DND-41 (cell line): Measurements from ENCODE around the gene DHCR7.

Experiments
- ATAC-seq: fragments of 200-7000 bp; cut with Tn5 transposase; 3 replicates; pipeline ENCODE4 v1.9.1; 2021; ENCODE audit warnings: low read depth; ENCODE audit not compliant: insufficient read depth
- DNase-seq: peaks from one replicate; pipeline ENCODE4 v3.0.0-alpha.2; 2020
- H2AFZ ChIP-seq: 2 replicates; pipeline ENCODE4 v1.6.0; 2012; ENCODE audit warnings: low read depth, low read length
- H3K27ac ChIP-seq: 2 replicates; pipeline ENCODE4 v1.5.1; 2012; ENCODE audit warnings: low read length, inconsistent platforms
- H3K27me3 ChIP-seq: fragments of 200-600 bp; sonication (generic); 2 replicates; pipeline ENCODE4 v1.6.0; 2012; ENCODE audit warnings: low read length, mild to moderate bottlenecking, inconsistent platforms; ENCODE audit not compliant: insufficient read depth, poor library complexity
- H3K36me3 ChIP-seq: 2 replicates; pipeline ENCODE4 v1.5.1; 2012; ENCODE audit warnings: low read length, inconsistent platforms; ENCODE audit not compliant: insufficient read depth
- H3K4me1 ChIP-seq: 2 replicates; pipeline ENCODE4 v1.5.1; 2012; ENCODE audit warnings: mild to moderate bottlenecking, low read length; ENCODE audit not compliant: insufficient read depth
- H3K4me2 ChIP-seq: 2 replicates; pipeline ENCODE4 v1.6.0; 2012; ENCODE audit warnings: mild to moderate bottlenecking, moderate library complexity, low read length, inconsistent platforms; ENCODE audit not compliant: insufficient read depth
- H3K4me3 ChIP-seq, 2 experiments: fragments of 200-600 bp in 1 of 2; shearing (Covaris generic) in 1 of 2; 2 replicates each; pipeline ENCODE4 v1.5.1; 2012 to 2016; ENCODE audit warnings: inconsistent platforms in 2 of 2, low read length in 2 of 2, mild to moderate bottlenecking in 2 of 2, low read depth in 1 of 2, moderate library complexity in 1 of 2
- H3K79me2 ChIP-seq: 2 replicates; pipeline ENCODE4 v1.6.0; 2012; ENCODE audit warnings: low read length, inconsistent platforms; ENCODE audit not compliant: insufficient read depth
- H3K9ac ChIP-seq: 2 replicates; pipeline ENCODE4 v1.6.0; 2012; ENCODE audit warnings: low read depth, mild to moderate bottlenecking, inconsistent platforms, low read length, moderate library complexity
- H3K9me3 ChIP-seq: 2 replicates; pipeline ENCODE4 v1.5.1; 2012; ENCODE audit warnings: low read length, moderate library complexity, mild to moderate bottlenecking, inconsistent platforms; ENCODE audit not compliant: insufficient read depth, severe bottlenecking
- H4K20me1 ChIP-seq: 2 replicates; pipeline ENCODE4 v1.6.0; 2012; ENCODE audit warnings: low read length; ENCODE audit not compliant: insufficient read depth
- CTCF ChIP-seq: IDR thresholded peaks from 2 replicates; pipeline ENCODE4 v1.5.1; 2012; ENCODE audit warnings: borderline replicate concordance, low read length, moderate library complexity, mild to moderate bottlenecking; ENCODE audit not compliant: poor library complexity, severe bottlenecking; ENCODE audit errors: extremely low read depth
- EZH2 ChIP-seq: IDR thresholded peaks from 3 replicates; pipeline ENCODE4 v1.6.1; 2012; ENCODE audit warnings: borderline replicate concordance, low read depth, mild to moderate bottlenecking, moderate library complexity, low read length, inconsistent platforms; ENCODE audit not compliant: severe bottlenecking

DHCR7 gene

GRCh38 chr11:71397331-71397860 lies 50.8 kb downstream of the DHCR7 start:
- peaks cover 7% of the 10 kb centered on the region for H3K4me1 ChIP-seq
- H4K20me1 ChIP-seq, result no peaks in the 10 kb centered on the region
- H3K27me3 ChIP-seq, result peaks cover 7% of the 10 kb centered on the region
- no peaks in the 10 kb centered on the region for H3K9me3 ChIP-seq
- no peak overlapping the region for H3K4me2 ChIP-seq
- TF ChIP-seq EZH2 (no peak), CTCF (no peak)
- no peak overlapping the region for H3K4me3 ChIP-seq
- H3K79me2 ChIP-seq, result no peaks in the 10 kb centered on the region
- H3K9ac ChIP-seq, result no peak overlapping the region
- H3K27ac ChIP-seq, result no peak overlapping the region
- DNase-seq, result no peak
- H2AFZ ChIP-seq, result no peak overlapping the region
- ATAC-seq, result no peak
- no peaks in the 10 kb centered on the region for H3K36me3 ChIP-seq

GRCh38 chr11:71396548-71397123 lies 51.6 kb downstream of the DHCR7 start:
- H3K9ac ChIP-seq, result no peak overlapping the region
- DNase-seq, result peak; percentile 69
- peak; percentile 89 for ATAC-seq
- H3K4me3 ChIP-seq, result no peak overlapping the region
- no peaks in the 10 kb centered on the region for H3K9me3 ChIP-seq
- H3K4me2 ChIP-seq, result no peak overlapping the region
- no peaks in the 10 kb centered on the region for H3K36me3 ChIP-seq
- no peaks in the 10 kb centered on the region for H3K79me2 ChIP-seq
- H3K27me3 ChIP-seq, result peaks cover 10% of the 10 kb centered on the region
- no peak overlapping the region for H3K27ac ChIP-seq
- H2AFZ ChIP-seq, result no peak overlapping the region
- TF ChIP-seq EZH2 (no peak), CTCF (no peak)
- peaks cover 7% of the 10 kb centered on the region for H3K4me1 ChIP-seq
- no peaks in the 10 kb centered on the region for H4K20me1 ChIP-seq

- Histone ChIP-seq H3K9me3 (no peaks in the 10 kb centered on the region), H3K9ac (no peak overlapping the region), H3K4me3 (no peak overlapping the region), H2AFZ (no peak overlapping the region), H3K79me2 (no peaks in the 10 kb centered on the region), H3K4me1 (peaks cover 7% of the 10 kb centered on the region), H3K27me3 (peaks cover 15% of the 10 kb centered on the region), H3K27ac (no peak overlapping the region), H4K20me1 (no peaks in the 10 kb centered on the region), H3K4me2 (no peak overlapping the region), H3K36me3 (no peaks in the 10 kb centered on the region)
- no peak for ATAC-seq
- TF ChIP-seq CTCF (no peak), EZH2 (no peak)
- no peak for DNase-seq
These were observed 52.4 kb downstream of the DHCR7 start for GRCh38 chr11:71395774-71396173.

DNA sequence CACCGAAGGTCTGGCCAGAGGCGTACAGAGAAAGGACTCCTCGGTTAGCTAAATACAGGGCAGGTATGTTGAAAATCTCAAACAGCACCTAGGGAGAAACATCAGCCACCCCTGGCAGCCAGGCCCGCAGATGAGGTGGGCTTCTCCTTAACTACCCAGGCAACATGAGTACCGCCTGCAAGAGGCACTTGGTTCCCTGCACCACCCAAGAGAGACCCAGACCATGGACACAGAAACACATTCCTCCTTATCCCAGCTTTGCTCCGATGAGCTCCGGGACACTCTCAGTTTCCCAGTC lies 53.0 kb downstream of the DHCR7 start:
- Histone ChIP-seq H3K36me3 (no peaks in the 10 kb centered on the region), H3K27ac (no peak overlapping the region), H4K20me1 (no peaks in the 10 kb centered on the region), H3K79me2 (no peaks in the 10 kb centered on the region), H3K4me1 (peaks cover 7% of the 10 kb centered on the region), H3K4me3 (no peak overlapping the region), H3K27me3 (peaks cover 19% of the 10 kb centered on the region), H2AFZ (no peak overlapping the region), H3K4me2 (no peak overlapping the region), H3K9ac (no peak overlapping the region), H3K9me3 (no peaks in the 10 kb centered on the region)
- no peak for ATAC-seq
- no peak for DNase-seq
- TF ChIP-seq CTCF (no peak), EZH2 (no peak)
